ENCODE data around the gene SLC38A9.
A peak's percentile ranks its signal among the peaks of the same experiment; 100 is the strongest.
"Not testable (repeated sequence)": the region's sequence is repeated elsewhere in the genome, so short reads cannot be mapped to it uniquely, and the experiment has no call there.

The SLC38A9 gene

DNA sequence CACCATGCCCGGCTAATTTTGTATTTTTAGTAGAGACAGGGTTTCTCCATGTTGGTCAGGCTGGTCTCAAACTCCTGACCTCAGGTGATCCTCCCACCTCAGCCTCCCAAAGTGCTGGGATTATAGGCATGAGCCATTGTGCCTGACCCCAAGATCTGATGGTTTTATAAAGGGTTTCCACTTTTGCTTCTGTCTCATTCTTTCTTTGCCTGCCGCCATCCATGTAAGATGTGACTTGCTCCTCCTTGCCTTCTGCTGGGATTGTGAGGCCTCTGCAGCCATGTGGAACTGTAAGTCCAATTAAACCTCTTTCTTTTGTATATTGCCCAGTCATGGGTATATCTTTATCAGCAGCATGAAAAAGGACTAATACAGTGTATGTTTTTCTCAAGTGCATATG is 6.9 kb upstream of the SLC38A9 start:
- not testable (repeated sequence) for H3K36me3 Mint-ChIP-seq; H3K4me1 Mint-ChIP-seq (ENCODE audit: low read depth); H3K27ac Mint-ChIP-seq; H3K4me3 Mint-ChIP-seq; H3K27me3 Mint-ChIP-seq
- peaks cover 11% of the 10 kb centered on the region for H3K9me3 Mint-ChIP-seq (ENCODE audit: low read depth)

DNA sequence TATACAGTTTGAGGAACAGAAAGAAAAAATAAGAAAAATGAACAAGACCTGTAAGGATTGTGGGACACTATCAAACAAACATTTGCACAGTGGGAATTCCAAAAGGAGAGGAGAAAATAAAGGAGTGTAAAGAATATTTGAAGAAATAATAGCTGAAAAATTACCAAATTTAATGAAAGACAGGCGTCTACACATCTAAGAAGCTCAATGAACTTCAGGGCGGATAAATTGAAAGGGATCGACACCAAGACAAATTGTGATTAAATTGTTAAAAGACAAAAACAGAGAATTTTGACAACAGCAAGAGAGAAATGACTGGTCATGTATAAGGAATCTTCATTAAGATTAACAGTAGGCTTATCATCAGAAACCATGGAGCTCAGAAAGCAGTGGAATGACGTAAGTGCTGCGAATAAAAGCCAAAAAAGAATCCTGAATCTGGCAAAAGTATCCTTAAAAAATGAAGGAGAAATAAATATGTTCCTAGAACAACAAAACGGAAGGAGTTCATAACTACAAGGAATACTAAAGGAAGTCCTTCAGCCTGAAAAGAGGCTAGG is 3.5 kb upstream of the SLC38A9 start:
- Mint-ChIP-seq H3K9me3 (ENCODE audit: low read depth) (peaks cover 11% of the 10 kb centered on the region), H3K27me3 (peaks cover 3% of the 10 kb centered on the region), H3K27ac (no peak overlapping the region), H3K36me3 (peaks cover 7% of the 10 kb centered on the region), H3K4me3 (no peak overlapping the region), H3K4me1 (ENCODE audit: low read depth) (peaks cover 15% of the 10 kb centered on the region)

DNA sequence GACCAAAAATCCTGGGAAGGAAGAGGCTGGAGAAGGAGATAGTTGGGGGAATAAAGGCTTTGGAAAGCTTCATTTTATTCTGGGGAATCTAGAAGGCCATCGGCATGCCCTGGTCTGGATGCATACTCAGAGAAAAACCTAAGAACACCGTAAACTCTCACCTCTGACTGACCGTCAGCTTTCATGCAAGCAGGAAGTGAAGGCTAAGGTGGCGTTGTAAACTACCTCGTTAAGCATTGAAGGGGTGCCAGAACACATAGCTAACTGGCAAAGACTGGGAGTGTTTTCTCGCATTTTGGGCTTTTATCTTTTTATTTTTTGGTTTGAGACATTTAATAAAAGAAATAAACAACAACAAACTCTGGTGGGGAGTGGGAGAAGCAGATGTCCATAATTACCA is 2.6 kb upstream of the SLC38A9 start:
- peaks cover 15% of the 10 kb centered on the region for H3K4me1 Mint-ChIP-seq (ENCODE audit: low read depth)
- H3K27me3 Mint-ChIP-seq: peaks cover 3% of the 10 kb centered on the region
- H3K9me3 Mint-ChIP-seq (ENCODE audit: low read depth): peaks cover 11% of the 10 kb centered on the region
- peaks cover 7% of the 10 kb centered on the region for H3K36me3 Mint-ChIP-seq
- no peak overlapping the region for H3K27ac Mint-ChIP-seq
- no peak overlapping the region for H3K4me3 Mint-ChIP-seq

GRCh38 chr5:55714339-55714738 is 2.2 kb upstream of the SLC38A9 start:
- Mint-ChIP-seq H3K27me3 (peaks cover 3% of the 10 kb centered on the region), H3K9me3 (ENCODE audit: low read depth) (peaks cover 11% of the 10 kb centered on the region), H3K4me1 (ENCODE audit: low read depth) (peaks cover 15% of the 10 kb centered on the region), H3K36me3 (peaks cover 7% of the 10 kb centered on the region), H3K27ac (no peak overlapping the region), H3K4me3 (no peak overlapping the region)

GRCh38 chr5:55713871-55714270 is 1.7 kb upstream of the SLC38A9 start:
- H3K4me1 Mint-ChIP-seq (ENCODE audit: low read depth): peaks cover 18% of the 10 kb centered on the region
- H3K36me3 Mint-ChIP-seq: peaks cover 10% of the 10 kb centered on the region
- no peak overlapping the region for H3K27ac Mint-ChIP-seq
- H3K9me3 Mint-ChIP-seq (ENCODE audit: low read depth): peaks cover 11% of the 10 kb centered on the region
- peaks cover 3% of the 10 kb centered on the region for H3K27me3 Mint-ChIP-seq
- no peak overlapping the region for H3K4me3 Mint-ChIP-seq

DNA sequence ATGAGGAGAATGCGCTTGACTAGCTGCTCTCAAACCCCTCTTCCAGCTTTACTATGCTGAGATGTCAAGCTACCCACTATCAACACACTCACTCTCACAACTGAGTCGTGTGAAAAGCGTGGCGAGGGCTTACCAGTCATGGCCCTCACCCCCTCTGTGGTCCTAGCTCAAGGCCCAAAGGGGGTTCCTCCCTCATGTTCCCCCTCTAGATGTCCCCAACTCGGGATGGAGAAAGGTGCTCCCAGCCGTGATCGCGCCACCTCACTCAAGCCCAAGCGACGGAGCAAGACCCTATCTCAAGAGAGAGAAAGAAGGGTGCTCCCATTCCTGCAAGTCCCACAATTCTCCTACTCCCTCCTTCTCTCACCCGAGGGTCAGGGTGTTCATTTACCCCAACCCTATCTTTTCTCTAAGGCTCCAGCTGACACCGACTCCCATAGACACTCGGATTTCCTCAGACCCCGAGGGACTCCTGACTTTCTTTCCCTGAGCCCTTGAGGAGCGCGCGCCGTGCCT is 559 bp downstream of the SLC38A9 start:
- Mint-ChIP-seq H3K4me3 (peak overlapping the region; percentile 100), H3K9me3 (ENCODE audit: low read depth) (peaks cover 5% of the 10 kb centered on the region), H3K27me3 (no peaks in the 10 kb centered on the region), H3K27ac (peak overlapping the region; percentile 95), H3K36me3 (peaks cover 7% of the 10 kb centered on the region), H3K4me1 (ENCODE audit: low read depth) (peaks cover 26% of the 10 kb centered on the region)

DNA sequence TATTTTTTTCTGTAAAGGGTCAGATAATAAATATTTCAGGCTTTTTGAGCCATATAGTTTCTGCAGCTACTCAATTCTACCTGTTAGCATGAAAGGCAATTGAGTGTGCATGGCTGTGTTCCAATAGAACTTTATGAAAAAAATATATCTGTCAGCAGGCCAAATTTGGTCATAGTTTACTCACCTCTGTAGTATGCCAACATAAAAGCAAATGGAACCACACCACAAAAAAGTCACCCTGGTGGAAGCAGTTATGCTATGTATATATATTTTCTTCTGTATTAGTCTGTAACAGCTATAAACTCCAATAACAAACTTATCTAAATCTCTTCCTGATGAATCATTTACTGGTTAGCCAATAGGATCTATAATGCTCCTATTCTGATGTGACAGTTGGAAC is 3.4 kb downstream of the SLC38A9 start:
- peaks cover 35% of the 10 kb centered on the region for H3K4me1 Mint-ChIP-seq (ENCODE audit: low read depth)
- H3K27me3 Mint-ChIP-seq: no peaks in the 10 kb centered on the region
- H3K9me3 Mint-ChIP-seq (ENCODE audit: low read depth): no peaks in the 10 kb centered on the region
- peaks cover 9% of the 10 kb centered on the region for H3K36me3 Mint-ChIP-seq
- peak overlapping the region; percentile 38 for H3K4me3 Mint-ChIP-seq
- no peak overlapping the region for H3K27ac Mint-ChIP-seq

GRCh38 chr5:55706230-55706629 is 5.9 kb downstream of the SLC38A9 start:
- H3K36me3 Mint-ChIP-seq: peaks cover 12% of the 10 kb centered on the region
- peaks cover 24% of the 10 kb centered on the region for H3K4me1 Mint-ChIP-seq (ENCODE audit: low read depth)
- no peak overlapping the region for H3K27ac Mint-ChIP-seq
- no peaks in the 10 kb centered on the region for H3K9me3 Mint-ChIP-seq (ENCODE audit: low read depth)
- no peak overlapping the region for H3K4me3 Mint-ChIP-seq
- H3K27me3 Mint-ChIP-seq: no peaks in the 10 kb centered on the region

GRCh38 chr5:55702598-55703345 is 9.4 kb downstream of the SLC38A9 start:
- H3K36me3 Mint-ChIP-seq: peaks cover 11% of the 10 kb centered on the region
- peaks cover 18% of the 10 kb centered on the region for H3K4me1 Mint-ChIP-seq (ENCODE audit: low read depth)
- H3K9me3 Mint-ChIP-seq (ENCODE audit: low read depth): no peaks in the 10 kb centered on the region
- no peak overlapping the region for H3K4me3 Mint-ChIP-seq
- H3K27me3 Mint-ChIP-seq: no peaks in the 10 kb centered on the region
- no peak overlapping the region for H3K27ac Mint-ChIP-seq

GRCh38 chr5:55701462-55702103 is 10.5 kb downstream of the SLC38A9 start:
- peaks cover 8% of the 10 kb centered on the region for H3K36me3 Mint-ChIP-seq
- H3K4me1 Mint-ChIP-seq (ENCODE audit: low read depth): peaks cover 12% of the 10 kb centered on the region
- H3K27me3 Mint-ChIP-seq: no peaks in the 10 kb centered on the region
- H3K9me3 Mint-ChIP-seq (ENCODE audit: low read depth): no peaks in the 10 kb centered on the region
- H3K27ac Mint-ChIP-seq: peak overlapping the region; percentile 7
- no peak overlapping the region for H3K4me3 Mint-ChIP-seq

- no peak overlapping the region for H3K4me3 Mint-ChIP-seq
- H3K36me3 Mint-ChIP-seq: peaks cover 8% of the 10 kb centered on the region
- H3K9me3 Mint-ChIP-seq (ENCODE audit: low read depth): no peaks in the 10 kb centered on the region
- peaks cover 7% of the 10 kb centered on the region for H3K4me1 Mint-ChIP-seq (ENCODE audit: low read depth)
- H3K27ac Mint-ChIP-seq: no peak overlapping the region
- no peaks in the 10 kb centered on the region for H3K27me3 Mint-ChIP-seq
Observed at GRCh38 chr5:55700745-55701144, 11.4 kb downstream of the SLC38A9 start.

DNA sequence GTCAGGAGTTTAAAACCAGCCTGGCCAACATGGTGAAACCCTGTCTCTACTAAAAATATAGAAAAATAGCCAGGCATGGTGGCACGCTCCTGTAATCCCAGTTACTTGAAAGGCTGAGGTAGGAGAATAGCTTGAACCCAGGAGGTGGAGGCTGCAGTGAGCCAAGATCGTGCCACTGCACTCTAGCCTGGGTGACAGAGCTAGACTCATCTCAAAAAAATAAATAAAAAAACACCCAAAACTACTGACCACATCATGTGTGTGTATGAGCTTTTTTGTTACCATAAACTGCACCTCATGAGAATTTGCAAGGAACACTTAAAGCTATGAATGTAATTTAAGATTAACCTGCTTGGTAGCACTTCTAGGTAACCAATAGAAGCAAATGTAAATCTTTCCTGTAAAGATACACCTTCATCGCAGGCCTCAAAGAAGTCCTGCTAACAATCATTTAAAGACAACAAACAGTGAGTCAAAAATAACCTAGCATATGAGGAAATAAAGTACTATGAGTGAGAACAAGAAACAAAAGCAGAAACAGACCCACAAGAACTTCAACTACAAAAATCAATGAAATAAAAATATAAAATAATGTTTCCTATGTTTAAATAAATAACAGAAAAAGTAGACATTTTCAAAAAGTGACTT is 13.0 kb downstream of the SLC38A9 start:
- H3K36me3 Mint-ChIP-seq: peaks cover 8% of the 10 kb centered on the region
- peaks cover 3% of the 10 kb centered on the region for H3K4me1 Mint-ChIP-seq (ENCODE audit: low read depth)
- no peak overlapping the region for H3K4me3 Mint-ChIP-seq
- H3K27me3 Mint-ChIP-seq: no peaks in the 10 kb centered on the region
- H3K27ac Mint-ChIP-seq: no peak overlapping the region
- no peaks in the 10 kb centered on the region for H3K9me3 Mint-ChIP-seq (ENCODE audit: low read depth)

- not testable (repeated sequence) for H3K4me3 Mint-ChIP-seq; H3K9me3 Mint-ChIP-seq (ENCODE audit: low read depth); H3K27me3 Mint-ChIP-seq; H3K36me3 Mint-ChIP-seq; H3K27ac Mint-ChIP-seq; H3K4me1 Mint-ChIP-seq (ENCODE audit: low read depth)
Observed at GRCh38 chr5:55696704-55697103, 15.4 kb downstream of the SLC38A9 start.

- Mint-ChIP-seq H3K4me3 (no peak overlapping the region), H3K4me1 (ENCODE audit: low read depth) (peaks cover 4% of the 10 kb centered on the region), H3K36me3 (peaks cover 3% of the 10 kb centered on the region), H3K27ac (no peak overlapping the region), H3K27me3 (no peaks in the 10 kb centered on the region), H3K9me3 (ENCODE audit: low read depth) (no peaks in the 10 kb centered on the region)
Observed at GRCh38 chr5:55694152-55694830, 17.8 kb downstream of the SLC38A9 start.
